Stimulated activated CD4-positive, alpha-beta T cell treated with anti-CD3 and anti-CD28 coated beads, Interleukin-15, amount 100 ng/mL, for 48 hours (primary cell): Measurements from ENCODE around the gene FTHL17.

Experiments used
- DNase-seq, 2 donors: peaks; one replicate each; pipeline ENCODE4 v3.0.0-alpha.2; 2020; ENCODE audit warnings: low read depth in 2 of 2

The FTHL17 gene

GRCh38 chrX:31038575-31039326 is 33.1 kb downstream of the FTHL17 start:
- peak in 1 of 2 donors; percentile 1 for DNase-seq

GRCh38 chrX:31036895-31037294 is 34.9 kb downstream of the FTHL17 start:
- DNase-seq = no peak

GRCh38 chrX:31027351-31027750 is 44.5 kb downstream of the FTHL17 start:
- DNase-seq = no peak

- DNase-seq = no peak
Measured at GRCh38 chrX:31024866-31025265, 47.0 kb downstream of the FTHL17 start.

GRCh38 chrX:31021537-31021936 is 50.3 kb downstream of the FTHL17 start:
- DNase-seq = no peak
